Heart left ventricle (tissue), 13 donors: ENCODE data around the gene MEP1A.

ENCODE experiments used
- POLR2A ChIP-seq, 2 donors: fragments of 450-650 bp; IDR thresholded peaks; one replicate each; pipeline ENCODE4 v1.6.1; 2017; ENCODE audit warnings: antibody characterized with exemption in 2 of 2, mild to moderate bottlenecking in 2 of 2, moderate library complexity in 2 of 2
- TF ChIP-seq, protein P1 (sequence below), 12 donors: fragments of 200-600 bp; sonication (generic) in 4 of 12; IDR thresholded peaks; one replicate each; pipeline versions ENCODE4 v1.5.0 to v1.8.0; 2018 to 2022; ENCODE audit warnings: antibody characterized with exemption in 12 of 12, mild to moderate bottlenecking in 5 of 12
- donor health status: ischemic (EF 13 %, LVEDD 7.1; RV severe dilation, severe dysfunction).
- donor health status: DM: no; HTN: yes; CAD: no.
- donor health status: DM: no; HTN: no; CAD: no.
- donor health status: ischemic (EF 25% LVEDD 6.9; RV normal size, moderate dysfunction).
- donor health status: ischemic (EF 25% LVEDD 5.7; RV mildly dilated, moderate dysfunction).
- donor health status: ischemic (EF 35%, LVEDD 5.7; RV mildly dilated, moderate dysfunction).
- donor health status: nonischemic (EF 11% LVEDD 7.7; RV severe dilation, severe dysfunction).
- donor health status: DM: yes; HTN: yes; CAD: no.
- donor health status: PGD.
- donor health status: ischemic (EF 29% LVEDD 5.4; RV normal size, mild dysfunction).
- donor health status: nonischemic (EF 23%, LVEDD 6.1; RV moderate dilation, normal function).

DNA sequence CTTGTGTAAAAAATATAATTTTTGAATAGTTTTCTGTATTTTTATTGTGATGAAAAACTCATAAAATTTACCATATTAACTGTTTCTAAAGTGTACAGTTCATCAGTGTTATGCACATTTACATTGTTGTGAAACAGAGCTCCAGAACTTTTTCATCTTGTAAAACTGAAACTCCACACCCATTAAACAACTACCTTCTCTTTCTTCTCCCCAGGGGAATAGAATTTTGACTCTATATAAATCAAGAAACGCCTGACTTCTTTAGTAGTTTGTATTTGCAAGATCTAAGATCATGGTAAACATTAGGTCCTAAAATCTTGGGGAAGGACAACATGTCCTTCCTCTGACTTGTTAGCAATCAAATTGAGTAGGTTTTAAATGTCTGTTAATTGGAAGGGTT, 37.3 kb upstream of the MEP1A start:
- TF ChIP-seq, protein P1, sequence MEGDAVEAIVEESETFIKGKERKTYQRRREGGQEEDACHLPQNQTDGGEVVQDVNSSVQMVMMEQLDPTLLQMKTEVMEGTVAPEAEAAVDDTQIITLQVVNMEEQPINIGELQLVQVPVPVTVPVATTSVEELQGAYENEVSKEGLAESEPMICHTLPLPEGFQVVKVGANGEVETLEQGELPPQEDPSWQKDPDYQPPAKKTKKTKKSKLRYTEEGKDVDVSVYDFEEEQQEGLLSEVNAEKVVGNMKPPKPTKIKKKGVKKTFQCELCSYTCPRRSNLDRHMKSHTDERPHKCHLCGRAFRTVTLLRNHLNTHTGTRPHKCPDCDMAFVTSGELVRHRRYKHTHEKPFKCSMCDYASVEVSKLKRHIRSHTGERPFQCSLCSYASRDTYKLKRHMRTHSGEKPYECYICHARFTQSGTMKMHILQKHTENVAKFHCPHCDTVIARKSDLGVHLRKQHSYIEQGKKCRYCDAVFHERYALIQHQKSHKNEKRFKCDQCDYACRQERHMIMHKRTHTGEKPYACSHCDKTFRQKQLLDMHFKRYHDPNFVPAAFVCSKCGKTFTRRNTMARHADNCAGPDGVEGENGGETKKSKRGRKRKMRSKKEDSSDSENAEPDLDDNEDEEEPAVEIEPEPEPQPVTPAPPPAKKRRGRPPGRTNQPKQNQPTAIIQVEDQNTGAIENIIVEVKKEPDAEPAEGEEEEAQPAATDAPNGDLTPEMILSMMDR (IDR thresholded peaks at IDR 0.05) = no peak
- no peak for TF ChIP-seq POLR2A (IDR thresholded peaks at IDR 0.05)
